ENCODE measurements around the gene CD84.

DNA sequence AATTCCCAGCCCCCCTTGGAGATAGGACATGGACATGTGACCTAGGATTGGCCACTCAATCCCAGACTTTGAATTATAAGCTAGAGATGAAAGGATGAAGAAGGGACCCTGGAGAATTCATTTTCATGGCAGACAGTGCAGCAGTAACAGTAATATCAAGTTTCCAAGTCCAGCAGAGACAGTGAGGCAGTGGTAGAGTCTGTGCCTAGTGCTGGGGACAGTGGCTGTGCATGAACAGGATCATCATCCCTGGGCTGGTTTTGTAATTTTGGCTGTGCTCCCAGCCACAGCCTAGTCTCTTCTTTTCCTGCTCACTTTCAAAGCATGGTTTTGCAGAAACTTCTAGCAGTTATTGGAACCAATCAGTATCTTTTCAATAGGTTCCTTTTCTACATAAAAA is 29.6 kb upstream of the CD84 start:
- TF ChIP-seq EZH2 (IDR thresholded peaks at IDR 0.05) (no peak), POLR2AphosphoS5 (IDR thresholded peaks at IDR 0.05; ENCODE audit: borderline replicate concordance, low read depth, low read length) (no peak)

Data from SK-N-MC (cell line).